ENCODE results near the gene CHCHD6. TPM values are rescaled to one million over a fixed set of nuclear protein-coding genes. Genes with fewer than 3 reads are reported as not detected.

The CHCHD6 gene
- total and polyA plus RNA-seq, 4 donors: 12.1 to 22.6 (median 17.5) TPM

DNA sequence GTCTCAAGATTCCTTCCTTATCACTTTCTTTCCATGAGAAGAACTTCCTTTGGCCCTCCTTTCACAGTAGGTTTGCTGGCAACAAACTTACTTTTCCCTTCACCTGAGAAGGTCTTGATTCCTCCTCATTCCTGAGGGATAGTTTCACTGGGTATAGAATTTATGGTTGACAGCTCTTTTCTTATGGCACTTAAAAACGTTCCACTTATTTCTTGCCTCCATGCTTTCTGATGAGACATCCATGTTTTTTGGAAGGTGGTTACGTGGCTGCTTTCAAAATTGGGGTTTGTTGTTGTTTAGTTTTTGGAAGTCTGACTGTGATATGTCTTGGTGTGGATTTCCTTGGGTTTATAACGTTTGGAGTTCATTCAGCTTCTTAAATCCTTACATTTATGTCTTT lies 270.7 kb downstream of the CHCHD6 start:
- Histone ChIP-seq H3K27ac (ENCODE audit: low read depth in 1 of 2, low read length in 1 of 2) (no peak overlapping the region), H3K36me3 (ENCODE audit: control insufficient read depth in 4 of 4, insufficient read depth in 4 of 4, low read length in 4 of 4) (no peaks in the 10 kb centered on the region), H3K9ac (ENCODE audit: insufficient read depth in 1 of 2, low read length in 2 of 2) (no peak overlapping the region), H3K4me1 (ENCODE audit: control insufficient read depth in 5 of 5, insufficient read depth in 5 of 5, low read length in 5 of 5) (peaks cover 0 to 5% (median 0%) of the 10 kb centered on the region in 5 donors), H3K4me3 (no peak overlapping the region), H3K27me3 (ENCODE audit: control insufficient read depth in 3 of 3, insufficient read depth in 3 of 3, low read length in 2 of 3) (peaks cover 0 to 7% (median 2%) of the 10 kb centered on the region in 3 donors), H3K9me3 (ENCODE audit: control insufficient read depth in 4 of 4, insufficient read depth in 3 of 4, low read length in 3 of 4) (peaks cover 0 to 11% (median 5%) of the 10 kb centered on the region in 4 donors)
- TF ChIP-seq, protein P1, sequence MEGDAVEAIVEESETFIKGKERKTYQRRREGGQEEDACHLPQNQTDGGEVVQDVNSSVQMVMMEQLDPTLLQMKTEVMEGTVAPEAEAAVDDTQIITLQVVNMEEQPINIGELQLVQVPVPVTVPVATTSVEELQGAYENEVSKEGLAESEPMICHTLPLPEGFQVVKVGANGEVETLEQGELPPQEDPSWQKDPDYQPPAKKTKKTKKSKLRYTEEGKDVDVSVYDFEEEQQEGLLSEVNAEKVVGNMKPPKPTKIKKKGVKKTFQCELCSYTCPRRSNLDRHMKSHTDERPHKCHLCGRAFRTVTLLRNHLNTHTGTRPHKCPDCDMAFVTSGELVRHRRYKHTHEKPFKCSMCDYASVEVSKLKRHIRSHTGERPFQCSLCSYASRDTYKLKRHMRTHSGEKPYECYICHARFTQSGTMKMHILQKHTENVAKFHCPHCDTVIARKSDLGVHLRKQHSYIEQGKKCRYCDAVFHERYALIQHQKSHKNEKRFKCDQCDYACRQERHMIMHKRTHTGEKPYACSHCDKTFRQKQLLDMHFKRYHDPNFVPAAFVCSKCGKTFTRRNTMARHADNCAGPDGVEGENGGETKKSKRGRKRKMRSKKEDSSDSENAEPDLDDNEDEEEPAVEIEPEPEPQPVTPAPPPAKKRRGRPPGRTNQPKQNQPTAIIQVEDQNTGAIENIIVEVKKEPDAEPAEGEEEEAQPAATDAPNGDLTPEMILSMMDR (IDR thresholded peaks at IDR 0.05; ENCODE audit: control extremely low read depth, extremely low read depth): no peak
- ATAC-seq (ENCODE audit: insufficient read depth, low FRiP score) (no peak), DNase-seq (no peak)
- 80 to 85% methylated on average over 3 of the region's 3 CpGs for WGBS, 2 donors

DNA sequence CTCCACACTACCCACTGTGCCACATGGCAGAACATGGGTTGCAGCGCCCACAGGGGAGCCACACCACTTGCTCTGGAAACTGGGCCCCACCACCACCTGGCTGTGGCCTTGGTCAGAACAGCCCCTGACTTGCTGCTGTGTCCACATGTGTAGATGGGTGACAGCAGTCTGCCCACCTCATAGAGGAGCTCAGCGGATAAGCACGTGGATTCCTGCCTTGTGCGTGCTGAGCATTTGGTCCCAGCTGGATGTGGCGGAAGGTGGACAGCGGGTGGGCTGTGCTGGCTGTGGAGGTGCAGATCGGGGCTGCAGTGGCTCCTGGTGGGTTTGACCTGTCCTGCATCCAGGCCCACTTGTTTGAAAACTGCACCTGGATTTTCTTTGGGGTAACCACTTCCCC lies 272.9 kb downstream of the CHCHD6 start:
- Histone ChIP-seq H3K9ac (ENCODE audit: insufficient read depth in 1 of 2, low read length in 2 of 2) (no peak overlapping the region), H3K4me1 (ENCODE audit: control insufficient read depth in 5 of 5, insufficient read depth in 5 of 5, low read length in 5 of 5) (peaks cover 0 to 3% (median 0%) of the 10 kb centered on the region in 5 donors), H3K4me3 (no peak overlapping the region), H3K27ac (ENCODE audit: low read depth in 1 of 2, low read length in 1 of 2) (no peak overlapping the region), H3K9me3 (ENCODE audit: control insufficient read depth in 4 of 4, insufficient read depth in 3 of 4, low read length in 3 of 4) (peaks cover 0 to 11% (median 5%) of the 10 kb centered on the region in 4 donors), H3K36me3 (ENCODE audit: control insufficient read depth in 4 of 4, insufficient read depth in 4 of 4, low read length in 4 of 4) (no peaks in the 10 kb centered on the region), H3K27me3 (ENCODE audit: control insufficient read depth in 3 of 3, insufficient read depth in 3 of 3, low read length in 2 of 3) (peaks cover 0 to 11% (median 5%) of the 10 kb centered on the region in 3 donors)
- WGBS, 2 donors: 96 to 98% methylated on average over 7 of the region's 7 CpGs
- TF ChIP-seq, protein P1 (IDR thresholded peaks at IDR 0.05; ENCODE audit: control extremely low read depth, extremely low read depth): no peak
- DNase-seq (no peak), ATAC-seq (ENCODE audit: insufficient read depth, low FRiP score) (no peak)

DNA sequence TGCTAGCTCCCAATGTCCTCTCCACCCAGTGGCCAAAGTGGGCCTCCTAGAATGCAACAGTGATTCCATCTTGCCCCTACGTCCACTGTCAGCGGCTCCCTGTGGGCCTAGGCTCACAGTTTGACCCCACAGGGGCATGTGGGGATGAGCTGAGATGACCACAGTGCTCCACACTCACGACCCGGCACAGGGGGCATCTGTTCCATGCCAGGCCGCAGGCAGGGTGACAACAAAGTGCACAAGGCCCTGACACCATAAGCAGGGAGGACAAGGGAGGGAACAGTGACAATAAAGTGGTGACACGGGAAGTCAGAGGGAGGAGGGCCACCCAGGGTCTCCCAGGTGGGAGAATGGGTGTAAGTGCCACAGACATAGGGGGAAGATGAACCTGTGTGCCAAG lies 273.8 kb downstream of the CHCHD6 start:
- DNase-seq: no peak
- Histone ChIP-seq H3K27me3 (ENCODE audit: control insufficient read depth in 3 of 3, insufficient read depth in 3 of 3, low read length in 2 of 3) (peaks cover 0 to 12% (median 9%) of the 10 kb centered on the region in 3 donors), H3K4me1 (ENCODE audit: control insufficient read depth in 5 of 5, insufficient read depth in 5 of 5, low read length in 5 of 5) (peaks cover 0 to 4% (median 0%) of the 10 kb centered on the region in 5 donors), H3K36me3 (ENCODE audit: control insufficient read depth in 4 of 4, insufficient read depth in 4 of 4, low read length in 4 of 4) (no peaks in the 10 kb centered on the region), H3K9ac (ENCODE audit: insufficient read depth in 1 of 2, low read length in 2 of 2) (no peak overlapping the region), H3K9me3 (ENCODE audit: control insufficient read depth in 4 of 4, insufficient read depth in 3 of 4, low read length in 3 of 4) (peaks cover 0 to 11% (median 5%) of the 10 kb centered on the region in 4 donors), H3K27ac (ENCODE audit: low read depth in 1 of 2, low read length in 1 of 2) (no peak overlapping the region), H3K4me3 (no peak overlapping the region)
- WGBS, 2 donors: 91 to 95% methylated on average over 6 of the region's 6 CpGs
- TF ChIP-seq, protein P1 (IDR thresholded peaks at IDR 0.05; ENCODE audit: control extremely low read depth, extremely low read depth): no peak
- ATAC-seq (ENCODE audit: insufficient read depth, low FRiP score): no peak

DNA sequence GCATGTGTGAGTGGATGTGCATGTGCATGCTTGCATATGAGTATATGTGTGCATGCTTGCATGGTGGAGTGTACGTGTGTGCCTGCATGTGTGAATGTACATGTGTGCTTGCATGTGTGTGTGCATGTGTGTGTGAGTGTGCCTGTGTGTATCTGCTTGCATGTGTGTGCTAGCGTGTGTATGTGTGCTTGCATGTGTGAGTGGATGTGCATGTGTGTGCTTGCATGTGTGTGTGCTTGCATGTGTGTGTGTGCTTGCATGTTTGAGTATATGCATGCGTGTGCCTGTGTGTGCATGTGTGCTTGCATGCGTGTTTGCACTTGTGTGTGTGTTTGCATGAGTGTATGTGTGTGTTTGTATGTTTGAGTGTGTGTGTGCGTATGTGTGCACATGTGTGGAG lies 274.3 kb downstream of the CHCHD6 start:
- WGBS, 2 donors: 94 to 96% methylated on average over 5 of the region's 5 CpGs
- no peak overlapping the region for H3K27ac ChIP-seq (ENCODE audit: low read depth in 1 of 2, low read length in 1 of 2)
- no peak for ATAC-seq (ENCODE audit: insufficient read depth, low FRiP score)
- H3K9ac ChIP-seq (ENCODE audit: insufficient read depth in 1 of 2, low read length in 2 of 2): no peak overlapping the region
- TF ChIP-seq, protein P1 (IDR thresholded peaks at IDR 0.05; ENCODE audit: control extremely low read depth, extremely low read depth): no peak
- peaks cover 0 to 11% (median 5%) of the 10 kb centered on the region in 4 donors for H3K9me3 ChIP-seq (ENCODE audit: control insufficient read depth in 4 of 4, insufficient read depth in 3 of 4, low read length in 3 of 4)
- H3K4me3 ChIP-seq: no peak overlapping the region
- DNase-seq: no peak
- H3K4me1 ChIP-seq (ENCODE audit: control insufficient read depth in 5 of 5, insufficient read depth in 5 of 5, low read length in 5 of 5): peaks cover 0 to 4% (median 0%) of the 10 kb centered on the region in 5 donors
- peaks cover 0 to 12% (median 9%) of the 10 kb centered on the region in 3 donors for H3K27me3 ChIP-seq (ENCODE audit: control insufficient read depth in 3 of 3, insufficient read depth in 3 of 3, low read length in 2 of 3)
- H3K36me3 ChIP-seq (ENCODE audit: control insufficient read depth in 4 of 4, insufficient read depth in 4 of 4, low read length in 4 of 4): no peaks in the 10 kb centered on the region
